Activated T-cell treated with anti-CD3 and anti-CD28 coated beads, Interleukin-2, amount 50 U/mL, for 72 hours (primary cell): Measurements from ENCODE around the gene NUDT19. TPM values are rescaled to one million over a fixed set of nuclear protein-coding genes. Genes with fewer than 3 reads are reported as not detected.
"Not testable (repeated sequence)": the region's sequence is repeated elsewhere in the genome, so short reads cannot be mapped to it uniquely, and the experiment has no call there.

Experiments
- ATAC-seq, 2 donors: fragments of 150-1000 bp; cut with Tn5 transposase; replicated peaks in 1 of 2; 2 replicates each; pipeline ENCODE4 v1.10.0; 2021; ENCODE audit warnings: moderate library complexity in 2 of 2, mild to moderate bottlenecking in 1 of 2
- DNase-seq, 2 donors: peaks; one replicate each; pipeline ENCODE4 v3.0.0; 2021 to 2022; ENCODE audit warnings: mixed read lengths in 1 of 2
- H3K27ac Mint-ChIP-seq: one replicate; pipeline ENCODE4 v1.8.0; 2022; ENCODE audit warnings: mild to moderate bottlenecking, moderate library complexity, mixed read lengths
- H3K27me3 Mint-ChIP-seq: one replicate; pipeline ENCODE4 v1.8.0; 2022; ENCODE audit warnings: low read depth, mixed read lengths
- H3K36me3 Mint-ChIP-seq, 2 donors: one replicate each; pipeline ENCODE4 v1.8.0; 2022; ENCODE audit warnings: mixed read lengths in 2 of 2, mild to moderate bottlenecking in 1 of 2; ENCODE audit not compliant: insufficient read depth in 2 of 2
- H3K4me1 Mint-ChIP-seq: one replicate; pipeline ENCODE4 v1.8.0; 2022; ENCODE audit warnings: low read depth, mixed read lengths
- H3K4me3 Mint-ChIP-seq, 2 donors: one replicate each; pipeline ENCODE4 v1.8.0; 2022; ENCODE audit warnings: mild to moderate bottlenecking in 2 of 2, mixed read lengths in 2 of 2, moderate library complexity in 2 of 2
- H3K9me3 Mint-ChIP-seq, 2 donors: one replicate each; pipeline ENCODE4 v1.8.0; 2022; ENCODE audit warnings: mixed read lengths in 2 of 2
- total RNA-seq, 2 donors: library from RNA; stranded (reverse); gene quantifications; one replicate each; pipeline ENCODE4 v1.2.3, GENCODE V29; 2022

The NUDT19 gene
- total RNA-seq, 2 donors from 2014 or later = 26.1 to 28.0 TPM

DNA sequence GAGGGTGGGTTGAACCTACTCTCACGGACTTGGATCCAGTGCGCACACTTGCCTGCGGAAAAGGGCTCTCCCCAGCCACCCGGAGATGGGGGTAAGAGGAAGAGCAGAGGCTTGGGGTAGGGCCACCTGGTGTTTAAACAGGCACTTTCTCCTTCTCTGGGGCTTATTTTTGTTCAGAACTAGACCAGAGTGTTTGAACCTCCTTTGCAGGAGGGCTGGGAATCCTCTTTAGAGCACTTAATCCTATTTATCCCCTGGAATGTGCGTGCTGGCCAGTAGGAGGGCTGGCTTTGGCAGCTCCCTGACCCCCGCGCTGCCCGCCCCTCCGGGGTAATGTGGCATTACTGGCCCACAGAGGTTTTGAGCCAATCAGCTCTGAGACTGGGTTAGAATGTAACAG lies 14.0 kb upstream of the NUDT19 start:
- Mint-ChIP-seq H3K9me3 (no peaks in the 10 kb centered on the region), H3K4me1 (peaks cover 24% of the 10 kb centered on the region), H3K27ac (no peak overlapping the region), H3K36me3 (peaks cover 2 to 6% of the 10 kb centered on the region in 2 donors), H3K27me3 (peaks cover 14% of the 10 kb centered on the region), H3K4me3 (peak overlapping the region; percentile 44 to 56)
- ATAC-seq (no peak), DNase-seq (no peak)

DNA sequence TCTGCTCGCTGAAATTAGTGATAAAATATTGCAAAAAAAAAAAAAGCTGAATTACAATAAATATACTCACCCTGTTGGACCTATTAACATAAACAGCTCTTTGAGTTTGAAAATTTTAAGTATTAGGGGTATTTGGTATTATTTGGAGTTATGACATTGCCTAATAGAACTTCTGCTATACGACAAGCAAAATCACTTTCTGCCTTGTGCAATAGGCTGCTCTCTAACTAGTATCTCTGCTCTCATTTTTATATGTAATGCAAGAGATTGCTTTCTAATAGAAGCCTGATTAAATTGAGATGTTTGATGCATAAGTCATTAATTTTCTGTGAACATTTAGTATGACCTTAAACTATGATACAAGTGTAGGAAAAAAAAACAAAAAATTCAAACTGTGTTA lies 10.6 kb upstream of the NUDT19 start:
- Mint-ChIP-seq H3K9me3 (no peaks in the 10 kb centered on the region), H3K4me3 (no peak overlapping the region), H3K27ac (no peak overlapping the region), H3K4me1 (peaks cover 7% of the 10 kb centered on the region), H3K27me3 (peaks cover 14% of the 10 kb centered on the region), H3K36me3 (no peaks in the 10 kb centered on the region)
- DNase-seq (no peak), ATAC-seq (no peak)

DNA sequence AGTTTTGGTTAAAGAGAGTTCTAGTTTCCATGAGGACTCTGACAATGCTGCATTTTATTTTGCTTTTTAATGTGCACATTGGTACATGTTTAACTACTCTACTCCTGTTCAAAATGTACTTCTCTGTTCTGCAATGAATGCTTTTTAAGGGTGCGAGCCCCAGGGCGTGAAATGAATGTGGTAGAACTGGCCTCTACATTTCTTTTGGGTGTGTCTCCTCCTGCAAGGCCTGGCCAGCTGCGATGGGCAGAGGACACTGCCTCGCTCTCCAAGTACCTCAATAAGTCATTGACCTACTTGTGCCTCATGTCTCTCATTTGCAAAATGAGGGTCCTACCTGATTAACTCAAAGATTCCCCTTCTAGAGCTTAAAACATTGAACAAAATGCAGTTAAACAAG lies 9.3 kb upstream of the NUDT19 start:
- no peaks in the 10 kb centered on the region for H3K9me3 Mint-ChIP-seq
- H3K27ac Mint-ChIP-seq = no peak overlapping the region

DNA sequence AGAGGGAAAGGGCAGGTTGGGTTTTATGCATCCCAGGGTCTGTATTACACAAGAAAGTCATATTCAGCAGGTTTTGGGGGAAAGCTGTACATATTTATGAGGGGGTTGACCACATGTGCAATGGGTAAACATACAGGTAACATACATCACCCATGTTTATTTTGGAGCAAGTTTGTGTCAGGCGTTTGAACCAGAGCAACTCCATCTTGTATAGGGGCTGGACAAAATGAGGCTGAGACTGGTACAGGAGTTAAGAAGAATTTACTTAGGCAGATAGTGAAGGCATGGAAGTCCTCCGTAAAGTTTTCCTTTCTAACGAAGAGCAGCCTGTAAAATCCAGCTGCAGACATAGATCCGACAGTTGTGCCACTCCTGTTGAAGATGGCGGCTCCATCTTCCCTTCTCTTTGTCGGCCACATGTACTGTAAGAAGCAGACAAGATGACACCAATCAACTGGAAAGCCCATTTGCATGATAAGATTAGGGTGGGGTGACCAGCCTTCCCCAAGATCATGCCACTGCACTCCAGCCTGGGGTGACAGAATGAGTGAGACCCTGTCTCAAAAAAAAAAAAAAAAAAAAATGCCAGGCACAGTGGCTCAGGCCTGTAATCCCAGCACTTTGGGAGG lies 4.7 kb upstream of the NUDT19 start:
- peaks cover 19% of the 10 kb centered on the region for H3K4me1 Mint-ChIP-seq
- H3K27me3 Mint-ChIP-seq = no peaks in the 10 kb centered on the region
- H3K36me3 Mint-ChIP-seq = peaks cover 0 to 4% of the 10 kb centered on the region in 2 donors
- H3K9me3 Mint-ChIP-seq = no peaks in the 10 kb centered on the region
- ATAC-seq = no peak
- DNase-seq = no peak
- H3K4me3 Mint-ChIP-seq = no peak overlapping the region
- no peak overlapping the region for H3K27ac Mint-ChIP-seq

More for the DNA sequence above, 9.3 kb upstream of the NUDT19 start:
- no peak for DNase-seq
- H3K4me3 Mint-ChIP-seq = no peak overlapping the region
- peaks cover 4% of the 10 kb centered on the region for H3K4me1 Mint-ChIP-seq
- H3K27me3 Mint-ChIP-seq = peaks cover 9% of the 10 kb centered on the region
- H3K36me3 Mint-ChIP-seq = no peaks in the 10 kb centered on the region
- no peak for ATAC-seq

DNA sequence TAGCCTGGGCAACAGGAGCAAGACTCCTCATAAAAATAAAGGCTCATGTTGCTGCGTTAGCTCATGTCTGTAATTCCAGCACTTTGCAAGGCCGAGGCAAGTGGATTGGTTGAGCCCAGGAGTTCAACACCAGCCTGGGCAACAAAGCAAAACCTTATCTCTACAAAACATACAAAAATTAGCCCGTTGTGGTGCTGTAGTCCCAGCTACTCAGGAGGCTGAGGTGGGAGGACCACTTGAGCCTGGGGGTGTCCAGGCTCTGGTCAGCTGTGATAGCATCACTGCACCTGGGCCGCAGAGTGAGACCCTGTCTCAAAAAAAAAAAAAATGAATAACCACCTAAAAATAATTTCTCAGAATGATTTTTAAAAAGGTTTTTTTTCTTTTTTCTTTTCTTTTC lies 3.9 kb upstream of the NUDT19 start:
- DNase-seq (no peak), ATAC-seq (no peak)
- Mint-ChIP-seq H3K27me3 (no peaks in the 10 kb centered on the region), H3K36me3 (peaks cover under 1 to 4% of the 10 kb centered on the region in 2 donors), H3K4me3 (no peak overlapping the region), H3K9me3 (no peaks in the 10 kb centered on the region), H3K4me1 (peaks cover 20% of the 10 kb centered on the region), H3K27ac (no peak overlapping the region)

DNA sequence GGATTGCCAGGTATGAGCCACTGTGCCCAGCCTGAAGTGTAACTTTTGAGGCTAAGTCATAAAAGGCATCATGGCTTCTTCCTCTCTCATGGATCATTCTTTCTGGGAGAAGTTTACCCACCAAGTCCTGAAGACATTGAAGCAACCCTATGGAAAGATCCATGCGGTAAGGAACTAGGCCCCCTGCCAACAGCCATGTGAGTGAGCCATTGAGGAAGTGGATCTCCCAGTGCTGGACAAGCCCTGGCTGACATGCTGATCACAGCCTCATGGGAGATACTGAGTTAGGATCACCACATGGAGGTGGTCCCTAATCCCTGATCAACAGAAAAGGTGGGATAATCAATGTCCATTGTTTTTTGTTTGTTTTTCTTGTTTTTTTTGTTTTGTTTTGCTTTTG lies 3.3 kb upstream of the NUDT19 start:
- H3K4me1 Mint-ChIP-seq = peaks cover 26% of the 10 kb centered on the region
- ATAC-seq (no peak), DNase-seq (no peak)

DNA sequence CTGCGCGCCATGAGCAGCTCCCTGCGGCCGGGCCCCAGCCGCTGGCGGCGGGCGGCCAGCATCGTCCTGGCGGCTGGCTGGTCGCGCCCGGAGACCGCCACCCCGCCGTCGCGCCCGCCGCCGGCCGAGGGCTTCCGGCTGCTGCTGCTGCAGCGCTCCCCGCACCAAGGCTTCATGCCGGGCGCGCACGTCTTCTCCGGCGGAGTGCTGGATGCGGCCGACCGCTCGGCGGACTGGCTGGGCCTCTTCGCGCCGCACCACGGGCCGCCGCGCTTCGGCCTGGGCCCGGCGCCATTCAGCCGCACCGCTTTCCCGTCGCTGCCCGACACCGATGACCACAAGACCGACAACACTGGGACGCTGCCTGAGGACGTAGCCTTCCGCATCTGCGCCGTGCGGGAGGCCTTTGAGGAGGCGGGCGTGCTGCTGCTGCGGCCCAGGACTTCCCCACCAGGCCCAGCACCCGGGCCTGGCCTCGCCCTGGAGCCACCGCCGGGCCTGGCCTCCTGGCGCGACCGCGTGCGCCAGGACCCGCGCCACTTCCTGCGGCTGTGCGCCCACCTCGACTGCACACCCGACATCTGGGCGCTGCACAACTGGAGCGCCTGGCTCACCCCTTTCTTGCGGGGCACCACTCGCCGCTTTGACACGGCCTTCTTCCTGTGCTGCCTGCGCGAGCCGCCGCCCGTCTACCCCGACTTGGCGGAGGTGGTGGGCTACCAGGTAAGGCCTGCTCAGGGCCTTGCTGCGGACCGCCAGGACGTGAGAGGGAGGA lies 518 bp downstream of the NUDT19 start:
- Mint-ChIP-seq H3K4me1 (peaks cover 59% of the 10 kb centered on the region), H3K9me3 (no peaks in the 10 kb centered on the region), H3K36me3 (peaks cover 14 to 28% of the 10 kb centered on the region in 2 donors), H3K27me3 (no peaks in the 10 kb centered on the region), H3K27ac (peak overlapping the region; percentile 87), H3K4me3 (peak overlapping the region; percentile 90 to 96)
- ATAC-seq (peak; percentile 64 to 66), DNase-seq (peak; percentile 69 to 73)

More for the DNA sequence above, 3.3 kb upstream of the NUDT19 start:
- H3K36me3 Mint-ChIP-seq = peaks cover 5 to 10% of the 10 kb centered on the region in 2 donors
- H3K27ac Mint-ChIP-seq = no peak overlapping the region
- H3K4me3 Mint-ChIP-seq = no peak overlapping the region
- H3K9me3 Mint-ChIP-seq = no peaks in the 10 kb centered on the region
- no peaks in the 10 kb centered on the region for H3K27me3 Mint-ChIP-seq

DNA sequence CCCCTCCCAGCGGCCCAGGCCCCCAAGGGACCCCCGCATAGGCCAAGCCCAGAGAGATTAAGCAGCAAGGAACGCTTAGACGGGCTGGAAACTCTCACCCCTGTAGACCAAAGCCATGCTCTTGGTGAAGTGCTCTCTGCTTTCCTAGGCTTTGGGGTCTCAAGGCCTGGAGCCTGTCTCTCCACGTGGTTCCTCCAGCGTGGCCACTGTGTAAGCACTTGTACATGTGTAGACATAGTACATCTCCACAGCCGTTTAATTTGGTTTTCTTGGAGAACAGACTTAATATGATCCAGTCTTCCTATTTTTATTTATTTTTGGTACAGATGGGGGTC lies 1.1 kb downstream of the NUDT19 start:
- DNase-seq = no peak
- peak in 1 of 2 donors; percentile 2 for ATAC-seq
- H3K36me3 Mint-ChIP-seq = peaks cover 18 to 32% of the 10 kb centered on the region in 2 donors
- H3K27ac Mint-ChIP-seq = peak overlapping the region; percentile 87
- H3K9me3 Mint-ChIP-seq = no peaks in the 10 kb centered on the region
- peak overlapping the region; percentile 83 to 96 for H3K4me3 Mint-ChIP-seq
- H3K27me3 Mint-ChIP-seq = no peaks in the 10 kb centered on the region
- peaks cover 63% of the 10 kb centered on the region for H3K4me1 Mint-ChIP-seq

DNA sequence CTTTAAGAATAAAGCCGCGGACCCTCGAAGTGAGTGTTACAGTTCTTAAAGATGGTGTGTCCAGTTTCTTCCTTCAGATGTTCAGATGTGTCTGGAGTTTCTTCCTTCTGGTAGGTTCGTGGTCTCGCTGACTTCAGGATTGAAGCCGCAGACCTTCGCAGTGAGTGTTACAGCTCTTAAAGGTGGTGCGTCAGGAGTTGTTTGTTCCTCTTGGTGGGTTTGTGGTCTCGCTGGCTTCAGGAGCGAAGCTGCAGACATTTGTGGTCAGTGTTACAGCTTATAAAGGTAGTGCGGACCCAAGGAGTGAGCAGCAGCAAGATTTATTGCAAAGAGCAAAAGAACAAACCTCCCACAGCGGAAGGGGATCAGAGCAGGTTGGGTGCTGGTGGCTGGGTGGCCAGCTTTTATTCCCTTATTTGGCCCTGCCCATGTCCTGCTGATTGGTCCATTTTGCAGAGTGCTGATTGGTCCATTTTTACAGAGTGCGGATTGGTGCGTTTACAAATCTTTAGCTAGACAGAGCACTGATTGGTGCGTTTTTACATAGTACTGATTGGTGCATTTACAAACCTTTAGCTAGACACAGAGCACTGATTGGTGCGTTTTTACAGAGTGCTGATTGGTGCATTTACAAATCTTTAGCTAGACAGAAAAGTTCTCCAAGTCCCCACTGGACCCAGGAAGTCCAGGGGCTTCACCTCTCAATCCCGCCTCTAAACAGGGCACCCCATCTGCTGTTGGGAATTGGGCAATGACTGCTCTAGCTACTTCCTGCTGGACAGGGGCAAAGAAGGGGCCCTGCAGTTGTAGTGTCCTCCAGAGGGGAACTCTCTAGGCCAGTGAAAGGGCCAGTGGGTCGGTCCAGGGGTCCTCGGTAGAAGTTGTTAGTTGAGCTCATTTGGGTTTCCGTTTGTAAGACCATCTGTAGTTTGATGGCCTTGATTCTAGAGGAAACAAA lies 1.8 kb downstream of the NUDT19 start:
- Mint-ChIP-seq H3K27ac (peak overlapping the region; percentile 87), H3K4me3 (peak overlapping the region; percentile 83 to 96), H3K4me1 (peaks cover 66% of the 10 kb centered on the region), H3K36me3 (peaks cover 21 to 38% of the 10 kb centered on the region in 2 donors)
- not testable (repeated sequence) for H3K27me3 Mint-ChIP-seq, H3K9me3 Mint-ChIP-seq
- ATAC-seq (peak; percentile 16 to 30), DNase-seq (peak; percentile 64)

DNA sequence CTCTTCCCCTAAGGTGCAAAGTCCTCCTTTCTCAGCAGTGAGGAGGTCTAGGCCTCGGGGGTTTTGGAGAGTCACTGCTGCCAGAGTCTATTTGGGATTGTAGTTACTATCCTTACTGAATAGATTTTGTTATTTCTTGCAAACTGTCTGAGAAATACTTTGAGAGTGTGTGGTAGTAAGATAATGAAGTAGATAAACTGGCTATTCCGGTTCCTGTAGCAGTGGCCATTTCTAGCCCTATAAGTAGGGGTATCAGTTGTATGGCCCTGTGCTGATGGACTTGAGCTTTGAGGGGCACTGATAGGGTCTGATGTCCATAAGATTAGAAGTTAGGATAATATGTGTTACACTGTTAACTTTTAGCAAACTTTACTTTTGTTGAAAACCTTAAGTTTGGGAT lies 2.7 kb downstream of the NUDT19 start:
- not testable (repeated sequence) for H3K27me3 Mint-ChIP-seq, H3K9me3 Mint-ChIP-seq, ATAC-seq, DNase-seq
- H3K27ac Mint-ChIP-seq = peak overlapping the region; percentile 87
- peak overlapping the region; percentile 83 to 96 for H3K4me3 Mint-ChIP-seq
- H3K36me3 Mint-ChIP-seq = peaks cover 24 to 46% of the 10 kb centered on the region in 2 donors
- peaks cover 66% of the 10 kb centered on the region for H3K4me1 Mint-ChIP-seq

DNA sequence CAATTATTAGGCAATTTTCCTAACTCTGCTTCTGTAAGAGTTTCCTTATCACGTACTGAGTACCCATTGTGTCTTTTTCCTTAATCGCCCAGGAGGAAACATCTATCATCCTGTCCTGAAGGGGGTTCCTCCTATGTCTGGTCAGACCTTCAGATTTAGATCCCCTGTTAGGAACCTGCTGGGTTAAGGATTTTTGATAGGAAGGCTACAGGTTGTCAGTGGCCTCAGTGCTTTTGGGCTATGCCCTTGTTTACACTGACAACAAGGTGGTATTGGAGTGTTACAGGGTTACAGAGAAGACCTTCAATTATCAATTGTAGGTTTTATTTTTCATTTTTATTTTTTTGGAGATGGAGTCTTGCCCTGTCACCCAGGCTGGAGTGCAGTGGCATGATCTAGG lies 3.2 kb downstream of the NUDT19 start:
- not testable (repeated sequence) for ATAC-seq, H3K9me3 Mint-ChIP-seq
- H3K4me3 Mint-ChIP-seq = peak overlapping the region; percentile 83 to 96

DNA sequence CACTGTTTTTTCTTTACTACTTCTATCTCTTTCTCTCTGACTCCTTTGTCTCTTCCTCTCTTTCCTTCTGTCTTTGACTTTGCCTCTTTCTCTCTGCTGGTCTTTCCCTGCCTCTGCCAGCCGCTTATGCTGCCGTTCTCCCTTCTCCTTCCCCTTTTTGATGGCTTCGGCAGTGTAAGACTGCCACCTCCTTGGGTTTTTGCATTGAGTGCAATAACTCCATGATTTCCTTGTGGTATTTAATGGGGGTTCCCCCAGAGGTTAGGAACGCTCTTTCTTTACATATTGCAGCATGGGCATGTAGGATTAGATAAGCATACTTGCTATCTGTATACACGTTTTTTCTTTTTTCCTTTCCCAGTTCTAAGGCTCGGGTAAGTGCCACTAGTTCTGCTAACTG lies 3.9 kb downstream of the NUDT19 start:
- Mint-ChIP-seq H3K27ac (peak overlapping the region; percentile 73), H3K36me3 (peaks cover 28 to 56% of the 10 kb centered on the region in 2 donors), H3K4me3 (peak overlapping the region; percentile 74 to 76), H3K4me1 (peaks cover 58% of the 10 kb centered on the region)
- DNase-seq, H3K9me3 Mint-ChIP-seq, ATAC-seq, H3K27me3 Mint-ChIP-seq: not testable (repeated sequence)

More for the DNA sequence above, 3.2 kb downstream of the NUDT19 start:
- H3K36me3 Mint-ChIP-seq = peaks cover 28 to 50% of the 10 kb centered on the region in 2 donors
- peaks cover 62% of the 10 kb centered on the region for H3K4me1 Mint-ChIP-seq
- not testable (repeated sequence) for H3K27ac Mint-ChIP-seq, H3K27me3 Mint-ChIP-seq, DNase-seq

DNA sequence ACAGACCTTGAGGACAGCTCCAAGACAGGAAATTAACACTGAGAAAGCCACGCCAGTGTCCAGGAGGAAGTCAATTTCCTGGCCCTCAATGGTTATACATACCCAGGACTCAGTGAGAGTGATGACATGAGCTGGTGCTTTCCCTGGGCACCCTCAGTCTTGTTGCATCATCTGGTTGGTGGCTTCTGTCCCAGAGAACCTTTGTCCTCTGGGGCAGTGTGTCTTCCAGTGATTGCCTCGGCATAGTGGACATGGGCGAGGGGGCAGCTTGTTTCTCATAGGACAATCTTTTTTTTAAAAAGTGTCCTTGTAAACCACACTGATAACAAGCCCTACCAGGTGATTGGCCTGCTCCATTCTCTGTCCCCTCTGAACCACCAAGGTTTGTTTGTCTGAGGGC lies 5.2 kb downstream of the NUDT19 start:
- Mint-ChIP-seq H3K27ac (peak overlapping the region; percentile 73), H3K4me3 (peak overlapping the region; percentile 39 to 76), H3K4me1 (peaks cover 47% of the 10 kb centered on the region), H3K36me3 (peaks cover 28 to 62% of the 10 kb centered on the region in 2 donors)
- DNase-seq = peak; percentile 25 to 28
- H3K9me3 Mint-ChIP-seq, H3K27me3 Mint-ChIP-seq, ATAC-seq: not testable (repeated sequence)
